AML-193 (cell line): Measurements from ENCODE around the gene RNF130.
"Not testable (repeated sequence)": the region's sequence is repeated elsewhere in the genome, so short reads cannot be mapped to it uniquely, and the experiment has no call there.

Experiments used
- DNase-seq, 2 experiments: peaks; one replicate each; lab custom pipeline; 2025; lab: John Stamatoyannopoulos, UW

Gene RNF130

DNA sequence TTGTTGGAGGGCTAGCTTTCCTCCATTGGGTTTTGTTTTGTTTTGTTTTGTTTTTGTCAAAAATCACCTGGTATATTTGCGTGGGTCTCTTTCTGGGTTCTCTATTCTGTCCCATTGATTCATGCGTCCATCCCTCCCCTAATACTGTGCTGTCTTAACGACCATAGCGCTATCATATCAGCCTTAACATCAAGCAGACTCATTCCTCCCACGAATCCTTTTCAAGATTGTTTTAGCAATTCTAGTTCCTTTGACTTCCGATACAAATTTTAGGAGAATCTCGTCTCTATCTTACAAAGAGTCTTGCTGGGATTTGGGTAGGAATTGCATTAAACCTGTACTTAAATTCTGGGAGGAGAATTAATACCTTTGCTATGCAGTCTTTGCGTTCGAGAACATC lies 31.1 kb upstream of the RNF130 start:
- DNase-seq = no peak

- DNase-seq = no peak
Measured at GRCh38 chr5:180101451-180102105, 30.0 kb upstream of the RNF130 start.

DNA sequence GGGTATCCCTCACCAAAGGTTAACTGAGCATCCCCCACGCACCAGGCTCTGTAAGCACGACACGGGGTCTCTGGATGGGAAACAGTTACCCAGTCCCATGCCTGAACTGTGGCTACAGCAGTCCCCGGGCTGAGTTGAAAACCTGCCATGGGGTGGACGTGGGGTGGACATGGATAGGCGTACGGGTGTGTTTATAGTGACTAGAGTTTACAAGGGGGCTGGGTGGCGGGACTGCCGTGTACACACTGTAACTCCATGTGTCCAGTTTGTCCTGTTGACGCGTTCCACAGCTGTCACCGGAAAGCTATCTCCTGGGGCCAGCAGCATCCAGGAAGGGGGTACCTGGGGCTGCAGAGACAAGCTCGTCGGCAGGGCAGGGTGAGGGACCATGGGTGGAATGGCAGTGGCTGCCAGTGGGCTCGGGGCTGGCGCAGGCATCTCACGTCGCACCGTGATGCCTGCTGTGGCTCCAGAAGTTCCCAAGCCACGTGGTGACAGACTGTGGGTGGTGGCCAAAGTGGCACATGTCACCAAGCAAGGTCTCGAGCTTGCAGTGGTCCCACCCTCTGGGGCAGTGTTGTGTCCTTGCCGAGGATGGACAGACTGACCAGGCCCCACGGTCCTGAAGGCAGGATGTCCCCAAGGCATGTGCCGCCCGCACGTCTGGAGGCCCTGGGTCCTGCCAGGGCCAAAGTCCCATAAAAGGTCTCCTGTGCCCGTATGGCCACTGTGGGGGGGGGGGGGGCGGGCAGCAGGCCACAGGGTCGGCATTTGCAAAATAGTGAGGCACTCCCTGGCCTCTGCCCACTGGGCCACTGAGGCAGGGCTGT lies 29.3 kb upstream of the RNF130 start:
- DNase-seq = no peak

DNA sequence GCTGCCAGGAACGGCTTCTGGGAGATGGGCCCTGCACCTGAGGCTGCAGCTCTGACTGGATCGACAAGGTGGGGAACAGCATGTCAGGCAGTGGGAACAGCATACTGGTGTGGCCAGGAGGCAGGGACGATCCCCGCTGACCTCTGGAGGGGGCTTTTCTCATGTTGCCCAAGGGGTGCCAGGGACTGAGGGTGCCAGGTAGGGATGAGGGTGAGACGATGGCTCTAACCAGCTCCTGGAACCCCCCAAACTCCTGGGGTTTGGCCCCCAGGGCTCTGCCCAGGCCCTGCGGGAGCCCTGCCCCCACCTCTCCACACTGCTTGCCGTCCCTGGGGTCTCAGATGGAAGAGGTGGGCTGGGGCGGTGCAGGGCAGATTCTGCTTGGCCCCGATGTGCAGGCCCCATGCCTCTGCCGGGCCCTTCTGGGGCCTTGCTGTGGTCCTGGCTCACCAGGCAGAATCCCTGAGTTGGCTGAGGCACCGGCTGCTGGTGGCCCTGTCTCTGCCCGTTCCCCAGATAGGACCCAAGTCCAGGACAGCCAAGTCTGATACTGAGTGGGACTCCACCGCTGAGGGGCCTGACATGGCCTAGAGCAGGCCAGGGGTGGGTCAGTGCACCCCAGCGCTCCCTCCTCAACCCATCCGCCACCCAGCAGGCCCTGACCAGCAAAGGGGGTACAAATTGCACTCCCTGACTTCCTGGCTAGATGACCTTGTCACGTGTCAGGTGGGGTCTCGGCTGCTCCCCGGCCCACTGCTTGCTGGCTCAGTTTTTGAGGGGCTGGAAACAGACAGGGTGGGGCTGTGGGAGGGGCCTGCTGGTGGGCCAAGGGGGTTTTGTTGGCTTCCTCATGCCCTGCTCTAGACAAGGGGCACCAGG lies 28.4 kb upstream of the RNF130 start:
- no peak for DNase-seq

DNA sequence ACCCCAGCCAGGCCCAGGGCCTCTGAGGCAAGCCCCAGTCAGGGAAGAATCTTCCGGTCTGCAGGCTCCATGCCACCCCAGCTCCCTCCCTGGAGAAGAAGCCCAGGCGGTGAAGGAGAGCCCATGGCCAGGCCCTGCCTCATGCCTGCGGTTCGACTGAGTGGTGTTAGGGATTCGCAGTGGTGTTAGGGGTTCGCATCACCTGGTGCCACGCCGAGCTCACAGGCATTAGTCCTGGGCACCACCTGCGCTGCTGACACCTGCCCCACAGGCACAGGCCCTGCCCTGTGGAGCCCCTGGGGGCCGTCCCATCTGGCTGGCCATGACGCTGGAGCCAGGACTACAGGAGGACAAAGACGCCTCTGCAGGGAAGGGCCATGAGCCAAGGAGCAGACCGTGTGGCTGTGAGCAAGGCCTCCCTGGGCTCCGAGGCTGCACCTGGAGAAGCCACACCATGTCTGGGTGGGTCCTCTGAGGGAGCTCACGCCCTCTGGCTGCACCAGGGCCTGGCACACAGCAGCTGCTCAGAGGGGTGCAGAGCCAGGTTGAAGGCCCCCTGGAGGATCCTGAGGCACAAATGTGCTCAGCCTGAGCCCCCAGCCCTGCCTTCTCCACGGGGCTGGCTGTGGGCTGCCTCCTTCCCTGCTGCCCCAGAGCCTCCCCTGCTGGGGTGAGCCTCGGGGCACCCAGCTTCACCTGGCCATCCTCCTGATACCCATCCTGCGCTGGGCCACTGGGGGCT lies 27.6 kb upstream of the RNF130 start:
- DNase-seq = no peak

GRCh38 chr5:180098526-180098925 lies 27.0 kb upstream of the RNF130 start:
- DNase-seq = no peak

GRCh38 chr5:180097926-180098325 lies 26.4 kb upstream of the RNF130 start:
- DNase-seq = no peak

GRCh38 chr5:180097163-180097894 lies 25.8 kb upstream of the RNF130 start:
- no peak for DNase-seq

- no peak for DNase-seq
Measured at GRCh38 chr5:180096616-180097015, 25.1 kb upstream of the RNF130 start.

DNA sequence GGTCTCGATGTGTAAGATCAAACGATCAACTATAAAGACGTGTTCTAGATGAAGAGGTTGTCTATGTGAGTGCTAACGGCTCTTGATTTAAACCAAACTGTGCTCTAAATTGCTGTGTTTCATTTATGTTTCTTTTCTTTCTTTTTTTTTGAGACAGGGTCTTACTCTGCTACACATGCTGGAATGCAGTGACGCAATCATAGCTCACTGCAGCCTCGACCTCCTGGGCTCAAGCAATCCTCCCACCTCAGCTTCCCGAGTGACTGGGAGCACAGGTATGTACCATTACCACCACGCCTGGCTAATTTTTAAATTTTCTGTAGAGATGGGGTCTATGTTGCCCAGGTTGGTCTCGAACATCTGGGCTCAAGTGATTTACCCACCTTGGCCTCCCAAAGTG lies 24.0 kb upstream of the RNF130 start:
- DNase-seq = no peak

GRCh38 chr5:180093651-180094382 lies 22.3 kb upstream of the RNF130 start:
- peak; percentile 59 to 62 for DNase-seq

DNA sequence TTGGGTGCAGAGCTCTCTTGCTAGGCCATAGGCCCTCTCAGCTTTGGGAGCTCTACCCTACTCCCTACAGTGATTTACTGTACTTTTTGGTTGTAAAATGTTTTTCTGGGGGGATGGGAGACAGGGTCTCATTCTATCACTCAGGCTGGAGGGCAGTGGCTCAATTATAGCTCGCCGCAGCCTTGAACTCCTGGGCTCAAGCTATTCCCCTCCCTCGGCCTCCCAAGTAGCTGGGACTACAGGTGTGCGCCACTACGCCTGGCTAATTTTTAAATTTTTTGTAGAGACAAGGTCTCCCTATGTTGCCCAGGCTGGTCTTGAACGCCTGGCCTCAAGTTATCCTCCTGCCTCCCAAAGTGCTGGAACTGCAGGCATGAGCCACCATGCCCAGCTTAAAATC lies 21.7 kb upstream of the RNF130 start:
- no peak for DNase-seq

GRCh38 chr5:180090769-180091546 lies 19.4 kb upstream of the RNF130 start:
- peak; percentile 5 to 9 for DNase-seq

DNA sequence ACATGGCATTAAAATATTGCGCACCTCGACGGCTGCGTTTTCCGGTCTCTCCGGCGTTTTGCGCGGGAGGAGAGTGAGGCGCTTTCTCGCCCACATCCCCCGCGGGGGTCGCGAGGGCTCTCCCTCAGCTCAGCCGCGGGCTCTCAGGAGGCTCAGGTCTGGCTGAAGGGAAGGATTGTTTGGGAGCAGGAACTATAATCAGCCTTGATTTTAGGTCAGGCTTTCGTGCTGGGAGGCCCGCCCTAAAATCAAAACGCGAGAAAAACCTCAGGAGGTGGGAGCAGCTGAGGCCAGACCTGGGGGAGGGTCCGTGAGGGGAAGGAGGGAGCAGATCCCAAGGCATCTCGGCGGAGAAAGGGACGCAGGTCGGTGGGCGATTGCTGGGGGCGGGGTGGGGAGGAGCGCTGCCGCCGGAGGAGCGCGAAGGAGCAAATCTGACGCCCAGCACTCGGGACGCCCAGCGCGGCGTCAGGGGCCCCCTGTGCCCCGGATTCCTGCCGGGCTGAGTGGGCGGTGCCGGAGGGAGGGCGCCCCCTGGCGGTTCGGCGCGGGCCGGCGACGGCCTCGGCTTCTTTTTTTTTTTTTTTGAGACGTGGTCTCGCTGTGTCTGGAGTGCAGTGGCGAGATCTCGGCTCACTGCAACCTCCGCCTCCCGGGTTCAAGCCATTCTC lies 18.7 kb upstream of the RNF130 start:
- peak; percentile 15 to 33 for DNase-seq

- not testable (repeated sequence) for DNase-seq
Measured at GRCh38 chr5:180089628-180090027, 18.1 kb upstream of the RNF130 start.

- DNase-seq = no peak
Measured at GRCh38 chr5:180088561-180088960, 17.0 kb upstream of the RNF130 start.

DNA sequence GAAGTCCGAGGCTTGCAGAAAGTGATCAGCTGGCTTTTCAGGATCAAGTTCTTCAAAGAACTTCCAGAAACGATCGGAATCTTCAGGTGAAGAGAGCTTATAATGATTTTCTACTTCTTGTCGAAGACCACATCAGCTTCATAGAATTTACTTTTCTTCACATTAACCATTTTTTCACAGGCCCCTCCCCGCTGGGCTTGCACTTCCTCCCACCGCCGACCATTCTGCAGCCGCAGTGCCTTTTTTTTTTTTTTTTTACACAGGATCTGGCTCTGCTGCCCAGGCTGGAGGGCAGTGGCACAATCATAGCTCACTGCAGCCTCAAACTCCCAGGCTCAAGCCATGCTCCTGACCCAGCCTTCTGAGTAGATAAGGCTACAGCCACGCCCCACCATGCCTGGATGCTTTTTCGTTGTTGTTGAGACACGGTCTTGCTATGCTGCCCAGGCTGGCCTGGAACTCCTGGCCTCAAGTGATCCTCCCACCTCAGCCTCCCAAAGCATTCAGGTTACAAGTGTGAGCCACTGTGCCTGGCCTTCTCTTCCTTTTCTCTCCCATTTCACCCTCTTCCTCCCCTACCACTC lies 15.3 kb upstream of the RNF130 start:
- no peak for DNase-seq

GRCh38 chr5:180085837-180086236 lies 14.3 kb upstream of the RNF130 start:
- DNase-seq = no peak
